Progenitor cell of endocrine pancreas (in vitro differentiated cells): ENCODE data around the gene FLOT2. TPM values are rescaled to one million over a fixed set of nuclear protein-coding genes. Genes with fewer than 3 reads are reported as not detected.
A peak's percentile ranks its signal among the peaks of the same experiment; 100 is the strongest.
"Not testable (repeated sequence)": the region's sequence is repeated elsewhere in the genome, so short reads cannot be mapped to it uniquely, and the experiment has no call there.

Source experiments
- DNase-seq: peaks from one replicate; pipeline ENCODE4 v3.0.0; 2021; ENCODE audit warnings: low spot score; ENCODE audit not compliant: unreplicated experiment
- H3K27ac Mint-ChIP-seq: 2 replicates; pipeline ENCODE4 v1.8.0; 2021; ENCODE audit warnings: mild to moderate bottlenecking, moderate library complexity, mixed read lengths
- H3K27me3 Mint-ChIP-seq: 2 replicates; pipeline ENCODE4 v1.8.0; 2021; ENCODE audit warnings: mixed read lengths
- H3K36me3 Mint-ChIP-seq: 2 replicates; pipeline ENCODE4 v1.8.0; 2022; ENCODE audit warnings: mixed read lengths; ENCODE audit not compliant: insufficient read depth
- H3K4me1 Mint-ChIP-seq: 2 replicates; pipeline ENCODE4 v1.8.0; 2021; ENCODE audit warnings: low read depth, mixed read lengths
- H3K4me3 Mint-ChIP-seq: 2 replicates; pipeline ENCODE4 v1.8.0; 2021; ENCODE audit warnings: low read depth, mild to moderate bottlenecking, moderate library complexity, mixed read lengths
- H3K9me3 Mint-ChIP-seq: 2 replicates; pipeline ENCODE4 v1.8.0; 2021; ENCODE audit warnings: low read depth, mixed read lengths
- total RNA-seq: library from RNA; stranded (reverse); gene quantifications from 2 replicates; pipeline ENCODE4 v1.2.1, GENCODE V29; 2021
- TF ChIP-seq, protein P1 (sequence below): fragments of 200-600 bp; sonication (generic); IDR thresholded peaks from one replicate; pipeline ENCODE4 v1.5.0; 2021; ENCODE audit warnings: antibody characterized with exemption, mild to moderate bottlenecking; ENCODE audit not compliant: unreplicated experiment

FLOT2 gene
- total RNA-seq, 1 donor from 2014 or later, result 131 TPM

DNA sequence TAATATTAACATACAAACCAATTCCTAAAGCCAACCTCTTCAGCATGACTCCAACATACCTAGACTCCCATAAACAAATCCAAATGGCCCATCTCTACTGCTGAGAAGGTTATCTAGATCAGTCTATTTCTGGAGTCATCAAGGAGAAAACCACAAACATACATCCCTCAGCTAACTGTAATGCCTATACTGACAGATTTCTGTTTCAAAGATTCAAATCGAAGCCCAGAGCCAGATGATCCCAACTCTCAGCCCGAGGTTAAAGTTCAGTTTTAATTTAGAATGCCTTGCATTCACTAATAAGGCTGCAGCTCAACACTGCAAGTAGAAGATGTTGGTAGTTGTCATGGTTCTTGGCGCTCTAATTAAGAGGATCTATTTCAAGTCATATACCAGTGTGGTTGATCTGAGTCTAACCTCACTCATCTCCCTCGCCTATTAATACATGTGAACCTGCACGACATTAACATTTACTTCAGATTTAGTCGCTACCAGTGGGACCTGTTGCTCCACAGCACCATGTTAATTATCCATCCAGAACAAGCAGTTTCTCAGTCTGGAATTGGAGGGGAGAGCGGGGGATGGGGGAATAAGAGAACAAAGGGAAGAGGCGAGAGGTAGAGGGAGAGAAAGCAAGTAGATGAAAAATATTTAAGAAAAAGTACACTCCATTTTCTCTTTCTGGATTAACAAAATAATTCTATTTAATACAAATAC, 38.4 kb upstream of the FLOT2 start:
- TF ChIP-seq, protein P1, sequence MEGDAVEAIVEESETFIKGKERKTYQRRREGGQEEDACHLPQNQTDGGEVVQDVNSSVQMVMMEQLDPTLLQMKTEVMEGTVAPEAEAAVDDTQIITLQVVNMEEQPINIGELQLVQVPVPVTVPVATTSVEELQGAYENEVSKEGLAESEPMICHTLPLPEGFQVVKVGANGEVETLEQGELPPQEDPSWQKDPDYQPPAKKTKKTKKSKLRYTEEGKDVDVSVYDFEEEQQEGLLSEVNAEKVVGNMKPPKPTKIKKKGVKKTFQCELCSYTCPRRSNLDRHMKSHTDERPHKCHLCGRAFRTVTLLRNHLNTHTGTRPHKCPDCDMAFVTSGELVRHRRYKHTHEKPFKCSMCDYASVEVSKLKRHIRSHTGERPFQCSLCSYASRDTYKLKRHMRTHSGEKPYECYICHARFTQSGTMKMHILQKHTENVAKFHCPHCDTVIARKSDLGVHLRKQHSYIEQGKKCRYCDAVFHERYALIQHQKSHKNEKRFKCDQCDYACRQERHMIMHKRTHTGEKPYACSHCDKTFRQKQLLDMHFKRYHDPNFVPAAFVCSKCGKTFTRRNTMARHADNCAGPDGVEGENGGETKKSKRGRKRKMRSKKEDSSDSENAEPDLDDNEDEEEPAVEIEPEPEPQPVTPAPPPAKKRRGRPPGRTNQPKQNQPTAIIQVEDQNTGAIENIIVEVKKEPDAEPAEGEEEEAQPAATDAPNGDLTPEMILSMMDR, result no peak
- Mint-ChIP-seq H3K27ac (peak overlapping the region; percentile 70), H3K9me3 (no peaks in the 10 kb centered on the region), H3K36me3 (peaks cover 5% of the 10 kb centered on the region), H3K27me3 (no peaks in the 10 kb centered on the region), H3K4me1 (peaks cover 25% of the 10 kb centered on the region), H3K4me3 (peak overlapping the region; percentile 12)
- no peak for DNase-seq

DNA sequence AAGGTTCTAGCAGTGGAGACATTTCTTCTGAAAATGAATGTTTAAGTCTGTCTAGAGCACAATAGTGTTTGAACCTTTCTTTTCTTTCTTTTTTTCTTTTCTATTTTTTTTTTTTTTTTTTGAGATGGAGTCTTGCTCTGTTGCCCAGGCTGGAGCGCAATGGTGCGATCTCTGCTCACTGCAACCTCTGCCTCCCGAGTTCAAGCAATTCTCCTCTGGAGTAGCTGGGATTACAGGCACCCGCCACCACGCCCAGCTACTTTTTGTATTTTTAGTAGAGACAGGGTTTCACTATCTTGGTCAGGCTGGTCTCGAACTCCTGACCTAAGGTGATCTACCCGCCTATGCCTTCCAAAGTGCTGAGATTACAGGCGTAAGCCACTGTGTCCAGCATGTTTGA, 37.0 kb upstream of the FLOT2 start:
- not testable (repeated sequence) for H3K27ac Mint-ChIP-seq, H3K4me3 Mint-ChIP-seq, DNase-seq, H3K9me3 Mint-ChIP-seq, H3K27me3 Mint-ChIP-seq, H3K36me3 Mint-ChIP-seq
- H3K4me1 Mint-ChIP-seq, result peaks cover 25% of the 10 kb centered on the region

DNA sequence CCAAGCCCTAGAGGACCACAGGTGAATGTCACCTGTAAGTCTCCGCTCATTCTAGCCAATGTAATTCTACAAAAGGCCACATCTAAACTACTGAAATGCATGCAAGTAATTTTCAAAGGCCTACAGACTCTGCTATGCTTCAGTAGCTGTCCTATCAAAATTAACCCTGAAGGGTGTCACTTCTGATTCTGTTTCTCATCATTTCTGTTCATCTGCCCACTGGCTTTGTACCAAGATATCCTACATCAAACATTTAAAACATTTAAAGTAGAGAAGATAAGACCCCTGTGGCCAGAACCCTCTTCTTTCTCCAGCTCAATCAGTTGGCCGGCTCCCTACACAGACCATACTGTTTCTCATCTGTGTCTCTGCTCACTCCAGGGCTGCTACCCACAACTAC, 32.3 kb upstream of the FLOT2 start:
- Mint-ChIP-seq H3K27me3 (no peaks in the 10 kb centered on the region), H3K4me1 (peaks cover 6% of the 10 kb centered on the region), H3K9me3 (no peaks in the 10 kb centered on the region), H3K27ac (peak overlapping the region; percentile 20), H3K4me3 (no peak overlapping the region), H3K36me3 (peaks cover 6% of the 10 kb centered on the region)
- TF ChIP-seq, protein P1, result no peak
- DNase-seq, result no peak

DNA sequence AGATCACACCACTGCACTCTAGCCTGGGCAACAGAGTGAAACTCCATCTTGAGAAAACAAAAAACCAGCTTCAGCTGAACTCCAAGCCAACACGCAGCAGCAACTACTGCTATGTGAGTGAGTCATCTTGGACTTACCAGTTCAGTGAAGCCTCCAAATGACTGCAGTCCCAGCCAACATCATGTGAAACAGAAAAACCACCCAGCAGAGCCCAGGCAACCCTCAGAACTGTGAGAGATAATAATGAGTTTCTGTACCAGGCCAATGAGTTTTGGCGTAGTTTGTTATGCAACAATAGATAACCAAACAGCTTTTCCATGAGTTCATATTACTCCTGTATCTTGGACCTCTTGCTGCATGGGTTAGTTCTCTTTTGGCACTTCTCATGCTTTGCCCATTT, 30.5 kb upstream of the FLOT2 start:
- no peak for DNase-seq
- Mint-ChIP-seq H3K4me1 (peaks cover 6% of the 10 kb centered on the region), H3K27me3 (no peaks in the 10 kb centered on the region), H3K9me3 (no peaks in the 10 kb centered on the region), H3K27ac (no peak overlapping the region), H3K4me3 (no peak overlapping the region), H3K36me3 (peaks cover 12% of the 10 kb centered on the region)
- TF ChIP-seq, protein P1, result no peak

DNA sequence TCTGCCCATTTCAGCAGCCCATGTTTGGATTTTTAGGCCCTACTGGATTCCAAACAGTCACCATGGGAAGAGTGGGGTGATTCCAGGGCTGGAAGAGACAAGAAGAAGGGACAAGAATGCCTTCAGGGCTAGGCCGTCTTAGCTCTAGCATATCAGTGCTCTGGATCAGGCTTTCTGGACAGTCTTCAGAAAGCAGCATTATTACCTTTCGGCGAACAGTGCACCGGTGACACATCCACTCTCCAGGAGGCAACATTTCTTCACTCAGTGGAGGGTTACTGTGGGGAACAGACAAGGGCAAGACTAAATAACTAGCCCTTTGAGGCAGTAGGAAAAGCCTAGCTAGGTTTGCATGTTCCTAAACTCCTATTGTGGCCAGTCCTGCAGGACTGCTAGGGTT, 29.3 kb upstream of the FLOT2 start:
- no peak for DNase-seq
- Mint-ChIP-seq H3K27me3 (no peaks in the 10 kb centered on the region), H3K36me3 (peaks cover 15% of the 10 kb centered on the region), H3K9me3 (no peaks in the 10 kb centered on the region), H3K27ac (peak overlapping the region; percentile 49), H3K4me1 (peaks cover 6% of the 10 kb centered on the region), H3K4me3 (no peak overlapping the region)
- TF ChIP-seq, protein P1, result no peak

DNA sequence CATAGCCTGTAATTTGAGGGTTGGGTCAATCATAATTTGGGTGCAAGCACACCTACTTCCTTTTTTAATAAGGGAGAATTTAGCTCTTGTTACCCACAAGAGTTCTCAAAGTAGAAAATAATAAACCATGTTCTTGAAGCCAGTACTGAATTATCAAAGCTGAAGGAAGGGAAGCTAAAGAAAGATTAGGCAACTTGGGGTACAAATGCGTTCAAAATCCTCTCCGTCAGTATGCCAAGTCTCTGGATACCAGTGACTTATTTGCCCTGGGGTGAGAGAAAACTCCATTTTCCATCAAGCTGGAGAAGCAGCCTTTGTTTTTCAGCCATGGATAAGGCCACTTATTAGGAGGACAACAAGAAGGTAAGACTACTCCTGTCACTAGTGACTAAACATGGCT, 28.8 kb upstream of the FLOT2 start:
- TF ChIP-seq, protein P1, result no peak
- Mint-ChIP-seq H3K36me3 (peaks cover 19% of the 10 kb centered on the region), H3K27me3 (no peaks in the 10 kb centered on the region), H3K4me1 (peaks cover 6% of the 10 kb centered on the region), H3K4me3 (no peak overlapping the region), H3K9me3 (no peaks in the 10 kb centered on the region), H3K27ac (peak overlapping the region; percentile 84)
- no peak for DNase-seq
